Measurements from ENCODE around the gene COLEC11.

- TF ChIP-seq ZNF324 (tag by site-specific recombination; IDR thresholded peaks at IDR 0.05) (no peak), ZNF76 (tag by site-specific recombination; IDR thresholded peaks at IDR 0.05; ENCODE audit: borderline replicate concordance, low read depth) (no peak)
Observed at GRCh38 chr2:3637692-3638455, 43.0 kb downstream of the COLEC11 start.

Measured in HEK293 (cell line).